Endothelial cell of umbilical vein (primary cell): ENCODE measurements around the gene DHCR7. TPM values are rescaled to one million over a fixed set of nuclear protein-coding genes. Genes with fewer than 3 reads are reported as not detected.

Source experiments
- BruUV-seq: library from RNA; stranded (reverse); fragments of 400-500 nt; replicated peaks from 2 replicates; lab custom pipeline; 2021; lab: Mats Ljungman, UMichigan
- CTCF ChIA-PET: fragments of 300-600, 350-600 bp; sonication (Branson Sonifier 250); formaldehyde crosslinking; loops from one replicate; lab custom pipeline; 2021; ENCODE audit warnings: antibody characterized with exemption, inconsistent platforms; lab: Charles Lee
- POLR2A ChIA-PET: fragments of 300-600, 350-600 bp; sonication (Branson Sonifier 250); formaldehyde crosslinking; loops from one replicate; lab custom pipeline; 2021; ENCODE audit warnings: antibody characterized with exemption, inconsistent platforms; lab: Charles Lee
- DNase-seq: peaks from one replicate; pipeline ENCODE4 v3.0.0-alpha.2; 2011; ENCODE audit warnings: low read depth, low spot score
- FAIRE-seq: peaks from 2 replicates; lab custom pipeline; 2011; peaks lifted over from hg19 to GRCh38; lab: Jason Lieb, UNC
- H2AFZ ChIP-seq: 2 replicates; pipeline ENCODE4 v1.6.0; 2012; ENCODE audit warnings: low read depth, low read length, control low read depth, inconsistent platforms
- H3K27ac ChIP-seq: 2 replicates; pipeline ENCODE4 v1.5.1; 2011; ENCODE audit warnings: low read depth, mild to moderate bottlenecking, control low read depth, low read length, moderate library complexity; ENCODE audit not compliant: insufficient read depth
- H3K27me3 ChIP-seq, 2 experiments: 2 replicates each; pipeline versions ENCODE4 v1.6.0 to v1.6.1; 2011; ENCODE audit warnings: low read length in 2 of 2, mixed read lengths in 1 of 2; ENCODE audit not compliant: control insufficient read depth in 2 of 2, insufficient read depth in 2 of 2
- H3K36me3 ChIP-seq, 2 experiments: 2 replicates in 1 of 2; 3 replicates in 1 of 2; pipeline ENCODE4 v1.5.1; 2011; ENCODE audit warnings: low read length in 2 of 2, mild to moderate bottlenecking in 1 of 2, moderate library complexity in 1 of 2; ENCODE audit not compliant: control insufficient read depth in 2 of 2, insufficient read depth in 2 of 2; ENCODE audit errors: extremely low read depth in 1 of 2
- H3K4me1 ChIP-seq: 3 replicates; pipeline ENCODE4 v1.5.1; 2011; ENCODE audit warnings: mild to moderate bottlenecking, low read length; ENCODE audit not compliant: control insufficient read depth, insufficient read depth; ENCODE audit errors: extremely low read depth
- H3K4me2 ChIP-seq: 2 replicates; pipeline ENCODE4 v1.6.1; 2011; ENCODE audit warnings: low read length, control low read depth, mixed read lengths; ENCODE audit not compliant: insufficient read depth
- H3K4me3 ChIP-seq, 3 experiments: fragments of 200-600 bp in 1 of 3; sonication (generic), shearing (Covaris generic) in 1 of 3; replicated peaks in 1 of 3; 2 replicates each; pipeline ENCODE4 v1.5.1; 2011 to 2016; ENCODE audit warnings: control low read depth in 3 of 3, low read length in 3 of 3, mild to moderate bottlenecking in 2 of 3, inconsistent platforms in 1 of 3, low read depth in 1 of 3, moderate library complexity in 1 of 3; ENCODE audit not compliant: insufficient read depth in 1 of 3
- H3K79me2 ChIP-seq: 2 replicates; pipeline ENCODE4 v1.6.0; 2012; ENCODE audit warnings: low read length, inconsistent platforms; ENCODE audit not compliant: control insufficient read depth, insufficient read depth
- H3K9ac ChIP-seq: replicated peaks from 2 replicates; pipeline ENCODE3; 2011; ENCODE audit warnings: low read length, control low read depth; ENCODE audit not compliant: insufficient read depth; ENCODE audit errors: extremely low read depth
- H3K9me1 ChIP-seq: replicated peaks from 3 replicates; pipeline ENCODE4 v1.6.0; 2011; ENCODE audit warnings: mild to moderate bottlenecking, low read length; ENCODE audit not compliant: control insufficient read depth, insufficient read depth; ENCODE audit errors: extremely low read depth
- H3K9me3 ChIP-seq: replicated peaks from 2 replicates; pipeline ENCODE4 v1.5.1; 2012; ENCODE audit warnings: low read length, inconsistent platforms; ENCODE audit not compliant: control insufficient read depth, insufficient read depth
- H4K20me1 ChIP-seq: replicated peaks from 2 replicates; pipeline ENCODE3; 2011; ENCODE audit warnings: mild to moderate bottlenecking, low read length; ENCODE audit not compliant: control insufficient read depth, insufficient read depth; ENCODE audit errors: extremely low read depth
- CTCF ChIP-seq, 2 donors: IDR thresholded peaks; 1 replicate in 1 of 2; 2 replicates in 1 of 2; pipeline ENCODE4 v1.5.1; 2011; ENCODE audit warnings: low read length in 2 of 2, mild to moderate bottlenecking in 2 of 2, moderate library complexity in 2 of 2, control low read depth in 1 of 2, inconsistent platforms in 1 of 2, low read depth in 1 of 2; ENCODE audit not compliant: insufficient read depth in 1 of 2; ENCODE audit errors: extremely low read depth in 1 of 2
- EZH2 ChIP-seq: IDR thresholded peaks from 2 replicates; pipeline ENCODE4 v1.6.1; 2012; ENCODE audit warnings: borderline replicate concordance, low read depth, mild to moderate bottlenecking, moderate library complexity, low read length, inconsistent platforms; ENCODE audit not compliant: severe bottlenecking
- FOS ChIP-seq: IDR thresholded peaks from 2 replicates; pipeline ENCODE4 v1.6.1; 2011; ENCODE audit warnings: mild to moderate bottlenecking, low read length, moderate library complexity, borderline replicate concordance; ENCODE audit not compliant: insufficient read depth
- GATA2 ChIP-seq: IDR thresholded peaks from 2 replicates; pipeline ENCODE4 v1.7.0; 2011; ENCODE audit warnings: low read depth, mild to moderate bottlenecking, moderate library complexity, mixed read lengths, low read length; ENCODE audit not compliant: insufficient read length, insufficient read depth
- JUN ChIP-seq: IDR thresholded peaks from 2 replicates; pipeline ENCODE4 v1.6.1; 2011; ENCODE audit warnings: borderline replicate concordance, low read depth; ENCODE audit not compliant: insufficient read length, insufficient read depth
- MAX ChIP-seq: IDR thresholded peaks from 2 replicates; pipeline ENCODE4 v1.6.1; 2011; ENCODE audit not compliant: insufficient read depth, insufficient read length
- MYC ChIP-seq: IDR thresholded peaks from one replicate; pipeline ENCODE4 v1.6.1; 2011; ENCODE audit warnings: mild to moderate bottlenecking, low read depth, low read length
- POLR2A ChIP-seq: IDR thresholded peaks from 2 replicates; pipeline ENCODE4 v1.6.1; 2012; ENCODE audit warnings: low read depth, mild to moderate bottlenecking, control low read depth, low read length
- POLR2AphosphoS5 ChIP-seq: IDR thresholded peaks from 2 replicates; pipeline ENCODE4 v1.6.1; 2012; ENCODE audit warnings: low read depth, mild to moderate bottlenecking, control low read depth, low read length, moderate library complexity; ENCODE audit not compliant: insufficient read depth
- dilution Hi-C: fragments of 300-500 bp; cut with MboI; formaldehyde crosslinking; loops from one replicate; pipeline ENCODE4 v1.15.0; 2019; ENCODE audit warnings: low sequenced_read_pairs; ENCODE audit not compliant: extremely low pct_ligation_motif_present
- intact Hi-C: fragments of 100-400 bp; cut with micrococcal nuclease; formaldehyde crosslinking; loops from one replicate; pipeline ENCODE4 v1.10.0; 2022
- polyA plus RNA-seq, 4 experiments: library from polyadenylated mRNA; depleted of rRNA in 3 of 4; stranded (reverse) in 3 of 4; unstranded in 1 of 4; fragments of >200 nt; gene quantifications; 2 replicates each; pipeline versions ENCODE4 v1.2.1 to v1.2.3, GENCODE V29; 2011 to 2012; ENCODE audit warnings: missing spikeins in 1 of 4
- total RNA-seq: library from RNA; stranded (reverse); gene quantifications from 2 replicates; pipeline ENCODE4 v1.2.3, GENCODE V29; 2021

The DHCR7 gene
- total and polyA plus RNA-seq, 2 donors (not counting 3 experiments of a cell fraction or from before 2014, with no cell fraction given) = 171 to 175 TPM

- no peaks in the 10 kb centered on the region for H3K79me2 ChIP-seq
- FAIRE-seq = no peak
- no peak overlapping the region for H3K4me3 ChIP-seq
- TF ChIP-seq EZH2 (no peak), CTCF (IDR thresholded peaks at IDR 0.05; ENCODE audit: extremely low read depth in 1 of 2, insufficient read depth in 1 of 2, low read depth in 1 of 2, low read length in 2 of 2) (no peak), POLR2A (no peak), JUN (no peak), MAX (no peak), GATA2 (no peak), MYC (no peak), POLR2AphosphoS5 (no peak), FOS (no peak)
- H2AFZ ChIP-seq = no peak overlapping the region
- dilution Hi-C loops = no loop called here
- H4K20me1 ChIP-seq = no peaks in the 10 kb centered on the region
- no peak for DNase-seq
- no peak overlapping the region for H3K4me2 ChIP-seq
- intact Hi-C loops = no loop called here
- H3K9me3 ChIP-seq = no peaks in the 10 kb centered on the region
- BruUV-seq = no TSS peak
- ChIA-PET CTCF (no interaction called here), POLR2A (no interaction called here)
- H3K4me1 ChIP-seq = peaks cover 25% of the 10 kb centered on the region
- no peaks in the 10 kb centered on the region for H3K27me3 ChIP-seq
- no peak overlapping the region for H3K27ac ChIP-seq
- H3K9me1 ChIP-seq = no peaks in the 10 kb centered on the region
- peaks cover 6 to 26% of the 10 kb centered on the region in 2 experiments for H3K36me3 ChIP-seq
- no peak overlapping the region for H3K9ac ChIP-seq
Observed at GRCh38 chr11:71491531-71491930, 43.3 kb upstream of the DHCR7 start.
